CD4-positive, CD25-positive, alpha-beta regulatory T cell (primary cell): ENCODE results near the gene CABP4. TPM values are rescaled to one million over a fixed set of nuclear protein-coding genes. Genes with fewer than 3 reads are reported as not detected.

Source experiments
- ATAC-seq, 2 donors: fragments of 150-1000 bp; cut with Tn5 transposase; one replicate each; pipeline ENCODE4 v1.10.0; 2021; ENCODE audit warnings: low read depth in 2 of 2, moderate number of reproducible peaks in 2 of 2, moderate library complexity in 1 of 2
- DNase-seq, 3 donors: peaks; one replicate each; pipeline versions ENCODE4 v3.0.0 to v3.0.0-alpha.2; 2012 to 2022; ENCODE audit warnings: mixed read lengths in 1 of 3
- H3K27ac ChIP-seq: one replicate; pipeline ENCODE4 v1.7.0; 2013; ENCODE audit warnings: mild to moderate bottlenecking, low read length; ENCODE audit not compliant: insufficient read depth, poor library complexity, severe bottlenecking
- H3K27me3 ChIP-seq: one replicate; pipeline ENCODE4 v1.7.0; 2013; ENCODE audit warnings: low read length; ENCODE audit not compliant: control insufficient read depth, insufficient read depth
- H3K36me3 ChIP-seq: one replicate; pipeline ENCODE4 v1.7.0; 2013; ENCODE audit warnings: mild to moderate bottlenecking, low read length, moderate library complexity; ENCODE audit not compliant: control insufficient read depth, insufficient read depth
- H3K4me1 ChIP-seq: 2 replicates; pipeline ENCODE4 v1.7.0; 2013; ENCODE audit warnings: mild to moderate bottlenecking, low read length; ENCODE audit not compliant: insufficient read depth, control insufficient read depth, poor library complexity, severe bottlenecking
- H3K4me3 ChIP-seq: one replicate; pipeline ENCODE4 v1.7.0; 2013; ENCODE audit warnings: low read depth, mild to moderate bottlenecking, low read length, moderate library complexity
- H3K9me3 ChIP-seq, 2 experiments: 1 replicate in 1 of 2; 2 replicates in 1 of 2; pipeline ENCODE4 v1.7.0; 2013; ENCODE audit warnings: low read length in 2 of 2, mild to moderate bottlenecking in 1 of 2, moderate library complexity in 1 of 2; ENCODE audit not compliant: control insufficient read depth in 2 of 2
- H3K27ac Mint-ChIP-seq, 3 donors: one replicate each; pipeline ENCODE4 v1.8.0; 2020 to 2022; ENCODE audit warnings: mild to moderate bottlenecking in 3 of 3, mixed read lengths in 3 of 3, moderate library complexity in 2 of 3
- H3K27me3 Mint-ChIP-seq: one replicate; pipeline ENCODE4 v1.8.0; 2022; ENCODE audit warnings: mild to moderate bottlenecking, mixed read lengths
- H3K36me3 Mint-ChIP-seq: one replicate; pipeline ENCODE4 v1.8.0; 2020; ENCODE audit warnings: mixed read lengths
- H3K4me1 Mint-ChIP-seq, 4 donors: one replicate each; pipeline ENCODE4 v1.8.0; 2020 to 2022; ENCODE audit warnings: mixed read lengths in 4 of 4, mild to moderate bottlenecking in 1 of 4
- H3K4me3 Mint-ChIP-seq, 4 donors: one replicate each; pipeline ENCODE4 v1.8.0; 2020 to 2022; ENCODE audit warnings: mild to moderate bottlenecking in 4 of 4, mixed read lengths in 4 of 4, moderate library complexity in 3 of 4
- H3K9me3 Mint-ChIP-seq, 7 donors: one replicate each; pipeline ENCODE4 v1.8.0; 2020 to 2022; ENCODE audit warnings: mixed read lengths in 7 of 7, mild to moderate bottlenecking in 3 of 7, moderate library complexity in 2 of 7
- polyA plus RNA-seq, 4 donors: library from polyadenylated mRNA; unstranded; fragments of 300-500 nt; fragmentation: Illumina TruSeq; gene quantifications; one replicate each; pipeline ENCODE4 v1.2.3, GENCODE V29; 2021
- total RNA-seq: library from RNA; stranded (reverse); gene quantifications from one replicate; pipeline ENCODE4 v1.2.3, GENCODE V29; 2022

Gene CABP4
- total and polyA plus RNA-seq, 5 donors from 2014 or later, result 0.57 to 13.2 (median 0.96) TPM

- Histone ChIP-seq H3K27ac (no peak overlapping the region), H3K27me3 (no peaks in the 10 kb centered on the region), H3K4me3 (no peak overlapping the region), H3K9me3 (no peaks in the 10 kb centered on the region), H3K36me3 (peaks cover 58% of the 10 kb centered on the region), H3K4me1 (peaks cover under 1% of the 10 kb centered on the region)
- peak overlapping the region in 1 of 3 donors; percentile 40 for H3K27ac Mint-ChIP-seq
- ATAC-seq (no peak), DNase-seq (no peak)
- no peak overlapping the region for H3K4me3 Mint-ChIP-seq
- H3K9me3 Mint-ChIP-seq, result no peaks in the 10 kb centered on the region
- peaks cover 0 to 6% (median under 1%) of the 10 kb centered on the region in 4 donors for H3K4me1 Mint-ChIP-seq
- H3K36me3 Mint-ChIP-seq, result peaks cover under 1% of the 10 kb centered on the region
- H3K27me3 Mint-ChIP-seq, result no peaks in the 10 kb centered on the region
These were observed 40.3 kb downstream of the CABP4 start for GRCh38 chr11:67495234-67496005.

- H3K36me3 Mint-ChIP-seq, result peaks cover 7% of the 10 kb centered on the region
- no peaks in the 10 kb centered on the region for H3K27me3 ChIP-seq
- ATAC-seq (no peak), DNase-seq (no peak)
- H3K9me3 Mint-ChIP-seq, result no peaks in the 10 kb centered on the region
- H3K9me3 ChIP-seq, result no peaks in the 10 kb centered on the region
- no peak overlapping the region for H3K27ac ChIP-seq
- no peak overlapping the region for H3K4me3 Mint-ChIP-seq
- H3K4me3 ChIP-seq, result no peak overlapping the region
- H3K27me3 Mint-ChIP-seq, result no peaks in the 10 kb centered on the region
- no peak overlapping the region for H3K27ac Mint-ChIP-seq
- H3K4me1 ChIP-seq, result no peaks in the 10 kb centered on the region
- H3K36me3 ChIP-seq, result peaks cover 57% of the 10 kb centered on the region
- H3K4me1 Mint-ChIP-seq, result peaks cover 3 to 11% (median 7%) of the 10 kb centered on the region in 4 donors
These were observed 41.0 kb downstream of the CABP4 start for GRCh38 chr11:67496113-67496512.

GRCh38 chr11:67497656-67498291, 42.6 kb downstream of the CABP4 start:
- no peak for ATAC-seq
- Mint-ChIP-seq H3K4me3 (no peak overlapping the region), H3K27me3 (no peaks in the 10 kb centered on the region), H3K36me3 (peaks cover 10% of the 10 kb centered on the region), H3K27ac (no peak overlapping the region), H3K9me3 (no peaks in the 10 kb centered on the region), H3K4me1 (peaks cover 3 to 17% (median 10%) of the 10 kb centered on the region in 4 donors)
- no peaks in the 10 kb centered on the region for H3K9me3 ChIP-seq
- no peak overlapping the region for H3K4me3 ChIP-seq
- H3K27ac ChIP-seq, result no peak overlapping the region
- no peak for DNase-seq
- H3K36me3 ChIP-seq, result peaks cover 56% of the 10 kb centered on the region
- peaks cover 2% of the 10 kb centered on the region for H3K4me1 ChIP-seq
- H3K27me3 ChIP-seq, result no peaks in the 10 kb centered on the region

- no peaks in the 10 kb centered on the region for H3K27me3 Mint-ChIP-seq
- H3K27me3 ChIP-seq, result no peaks in the 10 kb centered on the region
- no peak overlapping the region for H3K4me3 Mint-ChIP-seq
- no peak for ATAC-seq
- H3K36me3 Mint-ChIP-seq, result peaks cover 10% of the 10 kb centered on the region
- H3K4me1 Mint-ChIP-seq, result peaks cover 3 to 24% (median 16%) of the 10 kb centered on the region in 4 donors
- peaks cover 9% of the 10 kb centered on the region for H3K4me1 ChIP-seq
- peaks cover 55% of the 10 kb centered on the region for H3K36me3 ChIP-seq
- no peak overlapping the region for H3K27ac Mint-ChIP-seq
- no peak for DNase-seq
- no peaks in the 10 kb centered on the region for H3K9me3 ChIP-seq
- H3K9me3 Mint-ChIP-seq, result no peaks in the 10 kb centered on the region
- no peak overlapping the region for H3K27ac ChIP-seq
- H3K4me3 ChIP-seq, result no peak overlapping the region
These were observed 43.4 kb downstream of the CABP4 start for GRCh38 chr11:67498544-67498972.

- H3K9me3 ChIP-seq, result no peaks in the 10 kb centered on the region
- H3K27me3 ChIP-seq, result no peaks in the 10 kb centered on the region
- DNase-seq, result no peak
- peaks cover 10% of the 10 kb centered on the region for H3K36me3 Mint-ChIP-seq
- no peaks in the 10 kb centered on the region for H3K27me3 Mint-ChIP-seq
- H3K4me3 ChIP-seq, result no peak overlapping the region
- H3K36me3 ChIP-seq, result peaks cover 54% of the 10 kb centered on the region
- H3K27ac Mint-ChIP-seq, result no peak overlapping the region
- H3K4me1 Mint-ChIP-seq, result peaks cover 3 to 28% (median 16%) of the 10 kb centered on the region in 4 donors
- no peak for ATAC-seq
- H3K4me3 Mint-ChIP-seq, result no peak overlapping the region
- H3K9me3 Mint-ChIP-seq, result no peaks in the 10 kb centered on the region
- H3K4me1 ChIP-seq, result peaks cover 16% of the 10 kb centered on the region
- H3K27ac ChIP-seq, result no peak overlapping the region
These were observed 44.8 kb downstream of the CABP4 start for GRCh38 chr11:67499808-67500483.

- DNase-seq, result no peak
- no peaks in the 10 kb centered on the region for H3K27me3 ChIP-seq
- no peaks in the 10 kb centered on the region for H3K27me3 Mint-ChIP-seq
- peak overlapping the region in 1 of 3 donors; percentile 41 for H3K27ac Mint-ChIP-seq
- H3K27ac ChIP-seq, result no peak overlapping the region
- H3K4me3 Mint-ChIP-seq, result peak overlapping the region in 1 of 4 donors; percentile 62
- H3K4me1 ChIP-seq, result peaks cover 19% of the 10 kb centered on the region
- peaks cover 50% of the 10 kb centered on the region for H3K36me3 ChIP-seq
- no peak for ATAC-seq
- no peaks in the 10 kb centered on the region for H3K9me3 ChIP-seq
- H3K4me1 Mint-ChIP-seq, result peaks cover 3 to 29% (median 17%) of the 10 kb centered on the region in 4 donors
- H3K9me3 Mint-ChIP-seq, result no peaks in the 10 kb centered on the region
- no peak overlapping the region for H3K4me3 ChIP-seq
- H3K36me3 Mint-ChIP-seq, result peaks cover 10% of the 10 kb centered on the region
These were observed 45.3 kb downstream of the CABP4 start for GRCh38 chr11:67500484-67500821.

GRCh38 chr11:67500831-67501715, 45.9 kb downstream of the CABP4 start:
- Histone ChIP-seq H3K27me3 (no peaks in the 10 kb centered on the region), H3K9me3 (no peaks in the 10 kb centered on the region), H3K4me3 (no peak overlapping the region), H3K4me1 (peaks cover 25% of the 10 kb centered on the region), H3K27ac (no peak overlapping the region), H3K36me3 (peaks cover 44% of the 10 kb centered on the region)
- Mint-ChIP-seq H3K4me3 (peak overlapping the region in 3 of 4 donors; percentile 17 to 62 (median 54)), H3K4me1 (peaks cover 6 to 34% (median 21%) of the 10 kb centered on the region in 4 donors), H3K9me3 (no peaks in the 10 kb centered on the region), H3K36me3 (peaks cover 10% of the 10 kb centered on the region), H3K27me3 (no peaks in the 10 kb centered on the region), H3K27ac (peak overlapping the region in 1 of 3 donors; percentile 50)
- no peak for DNase-seq
- ATAC-seq, result no peak
